NCI-H2227 treated with DMSO at 0.1 percent for 48 hours (cell line): ENCODE results near the gene CPHXL2.

ENCODE experiments used
- DNase-seq: peaks from one replicate; lab custom pipeline; 2025; lab: John Stamatoyannopoulos, UW

The CPHXL2 gene

DNA sequence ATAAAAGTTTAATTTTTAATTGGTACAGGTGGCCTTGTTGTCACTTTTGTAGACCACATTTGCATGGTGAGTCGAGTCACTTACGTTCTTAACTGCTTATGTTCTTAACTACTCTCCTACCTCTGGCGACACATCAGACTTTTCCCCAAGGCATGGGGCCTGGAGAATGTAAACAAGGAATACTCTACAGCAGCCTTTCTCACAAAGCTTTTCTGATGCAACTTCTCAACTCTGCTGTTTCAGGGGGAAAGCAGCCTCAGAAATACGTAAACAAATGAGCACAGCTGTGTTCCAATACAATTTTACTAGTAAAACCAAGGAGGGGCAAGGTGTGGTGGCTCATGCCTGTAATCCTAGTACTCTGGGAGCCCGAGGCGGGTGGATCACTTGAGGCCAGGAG, 36.2 kb downstream of the CPHXL2 start:
- DNase-seq = no peak

- no peak for DNase-seq
These were observed 41.8 kb downstream of the CPHXL2 start for GRCh38 chr16:75635036-75635435.

- no peak for DNase-seq
These were observed 44.0 kb downstream of the CPHXL2 start for GRCh38 chr16:75632857-75633256.

DNA sequence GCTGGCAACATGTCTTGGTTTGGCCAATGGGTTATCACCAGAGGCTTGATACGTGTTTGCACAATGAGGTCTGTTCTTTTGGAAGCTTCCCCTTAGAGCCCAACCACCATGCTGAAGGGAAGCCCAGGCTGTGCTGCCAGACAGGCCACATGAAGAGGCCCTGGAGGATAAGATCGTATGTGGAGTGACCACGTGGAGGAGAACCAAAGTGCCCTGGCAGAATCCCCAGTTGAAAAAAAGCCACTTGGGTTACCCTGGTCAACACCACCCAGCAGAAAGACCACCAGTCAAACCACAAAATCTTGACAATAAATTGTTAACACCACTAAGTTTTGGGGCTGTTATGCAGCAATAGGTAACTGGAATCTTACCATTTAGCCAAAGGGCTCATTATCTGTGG, 46.8 kb downstream of the CPHXL2 start:
- no peak for DNase-seq

- DNase-seq = no peak
These were observed 47.7 kb downstream of the CPHXL2 start for GRCh38 chr16:75629132-75629531.

GRCh38 chr16:75628351-75628750, 48.5 kb downstream of the CPHXL2 start:
- DNase-seq = no peak

DNA sequence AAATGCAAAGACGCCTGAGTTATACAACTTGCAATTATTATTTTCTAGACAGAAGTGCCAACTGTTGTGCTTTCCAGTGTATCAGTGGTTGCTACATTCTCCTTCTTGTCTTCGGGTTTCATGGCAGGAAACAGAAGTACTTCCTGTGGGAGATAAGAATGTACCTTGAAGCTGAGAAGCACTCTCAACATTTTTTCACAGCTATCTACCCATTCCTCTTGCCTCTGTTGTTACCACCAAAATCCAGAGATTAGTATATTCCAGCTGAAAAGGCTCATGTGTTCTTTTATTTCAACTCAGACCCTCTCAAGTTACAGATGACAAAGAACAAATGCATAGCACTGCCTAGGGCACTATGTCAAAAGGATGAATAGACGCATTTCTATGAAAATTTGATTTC, 49.0 kb downstream of the CPHXL2 start:
- no peak for DNase-seq

DNA sequence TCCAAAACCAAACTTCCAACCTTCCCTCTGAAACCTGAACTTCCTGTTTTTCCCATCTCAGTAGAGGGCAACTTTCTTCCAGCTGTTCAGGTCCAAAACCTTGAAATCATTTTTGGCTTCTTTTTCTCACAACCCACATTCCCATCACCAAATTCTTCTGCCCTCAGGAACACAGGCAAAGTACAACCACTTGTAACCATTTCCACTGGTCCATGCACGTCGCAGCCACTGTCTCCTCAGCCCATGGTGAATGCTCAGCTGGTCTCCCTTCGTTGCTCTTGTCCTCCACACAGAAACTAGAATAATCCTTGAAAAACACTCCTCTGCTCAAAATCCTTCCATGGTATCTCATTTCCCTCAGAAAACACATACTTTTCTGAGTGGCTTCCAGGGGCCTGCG, 50.0 kb downstream of the CPHXL2 start:
- DNase-seq = no peak

DNA sequence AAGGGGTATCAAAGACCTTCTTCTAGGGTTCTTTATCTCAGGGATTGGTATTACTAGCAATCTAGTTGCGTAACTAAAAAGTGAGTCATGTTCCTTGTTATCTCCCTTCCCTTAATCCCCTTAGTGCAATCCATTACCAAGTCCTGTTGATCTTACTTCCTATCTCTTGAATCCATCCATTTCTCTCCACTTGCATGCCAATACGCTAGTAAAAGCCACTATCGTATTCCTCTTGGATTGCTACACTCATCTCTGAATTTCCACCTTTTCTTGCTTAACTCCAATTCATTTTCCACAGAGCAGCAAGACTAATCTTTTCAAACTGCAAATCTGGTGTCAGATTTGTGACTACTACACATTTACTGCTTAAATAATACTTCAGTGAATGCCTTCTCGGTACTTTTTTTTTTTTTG, 51.9 kb downstream of the CPHXL2 start:
- no peak for DNase-seq

GRCh38 chr16:75622761-75623605, 53.8 kb downstream of the CPHXL2 start, which contains the start of gene ADAT1:
ADAT1 (minus strand) TSS chr16:75623281; CDS start chr16:75620799, 2,482 bp downstream.
- DNase-seq = peak; percentile 84

DNA sequence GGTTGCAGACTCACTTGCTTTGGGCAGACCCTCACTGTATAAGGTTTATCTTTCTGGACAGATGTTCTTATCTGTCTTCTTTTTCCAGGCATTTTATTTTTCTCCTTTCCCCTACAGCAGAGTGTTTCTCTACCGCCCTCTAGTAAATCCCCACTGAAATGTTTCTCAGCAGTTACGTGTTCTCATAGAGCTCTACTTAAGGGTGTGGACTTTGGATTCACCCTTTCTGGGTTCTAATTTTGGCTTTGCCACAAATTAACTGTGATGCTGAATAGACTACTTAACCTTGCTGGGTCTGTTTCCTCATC, 55.7 kb downstream of the CPHXL2 start:
- DNase-seq = peak; percentile 25

DNA sequence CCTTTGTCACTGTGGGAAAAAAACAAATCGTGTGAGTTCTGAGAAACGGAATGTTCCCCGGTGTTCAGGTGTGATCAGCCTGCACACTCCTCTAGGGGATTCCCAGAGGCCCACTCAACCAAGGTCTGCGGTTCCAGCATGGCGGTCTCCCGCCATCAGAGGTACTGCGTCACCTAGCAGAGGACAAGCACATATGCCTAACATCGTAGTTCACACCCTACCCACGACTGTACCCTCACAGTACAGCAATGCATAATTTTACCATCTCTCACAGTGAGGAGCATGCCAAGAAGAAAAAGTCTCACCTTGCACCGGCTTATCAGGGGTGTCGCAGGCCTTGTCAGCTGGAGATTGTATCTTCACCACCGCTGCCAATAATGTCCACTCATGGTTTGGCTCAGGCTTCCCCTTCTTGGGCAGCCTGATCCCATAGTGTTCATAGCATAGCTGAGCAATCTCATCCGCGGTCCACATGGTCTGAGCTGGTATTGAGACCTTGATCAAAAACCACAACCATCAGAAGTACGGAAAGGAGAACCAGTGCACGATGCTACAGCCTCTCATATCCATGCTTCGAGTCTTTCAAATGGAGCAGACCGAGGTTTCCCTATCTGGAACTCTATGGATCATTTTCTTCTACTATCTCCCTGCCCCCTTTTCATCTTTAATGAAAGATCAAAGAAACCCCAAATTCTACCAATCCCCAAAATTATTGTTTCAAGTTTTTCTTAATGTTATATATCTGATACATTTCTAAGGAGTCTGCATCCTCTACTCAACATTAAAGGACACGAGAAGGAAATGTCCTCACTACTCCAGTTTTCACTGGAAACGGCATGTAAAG, 56.3 kb downstream of the CPHXL2 start:
- DNase-seq = no peak

DNA sequence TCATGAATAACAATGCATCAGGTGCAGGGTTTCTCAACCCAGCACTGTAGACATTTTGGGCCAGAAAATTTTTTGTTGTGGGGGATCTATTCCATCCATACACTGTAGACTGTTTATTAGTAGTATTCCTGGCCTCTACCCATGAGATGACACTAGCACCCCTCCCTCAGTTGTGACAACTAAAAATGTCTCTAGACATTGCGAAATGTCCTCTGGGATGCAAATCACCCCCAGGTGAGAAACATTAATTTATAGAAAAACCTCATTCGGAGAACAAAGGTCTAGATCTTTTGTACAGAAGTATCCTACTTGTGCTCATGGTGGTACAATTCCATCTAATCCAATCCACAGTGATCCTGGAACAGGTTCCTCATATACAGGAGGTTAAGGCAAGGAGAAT, 58.0 kb downstream of the CPHXL2 start:
- DNase-seq = no peak

GRCh38 chr16:75617121-75617520, 59.7 kb downstream of the CPHXL2 start:
- no peak for DNase-seq

DNA sequence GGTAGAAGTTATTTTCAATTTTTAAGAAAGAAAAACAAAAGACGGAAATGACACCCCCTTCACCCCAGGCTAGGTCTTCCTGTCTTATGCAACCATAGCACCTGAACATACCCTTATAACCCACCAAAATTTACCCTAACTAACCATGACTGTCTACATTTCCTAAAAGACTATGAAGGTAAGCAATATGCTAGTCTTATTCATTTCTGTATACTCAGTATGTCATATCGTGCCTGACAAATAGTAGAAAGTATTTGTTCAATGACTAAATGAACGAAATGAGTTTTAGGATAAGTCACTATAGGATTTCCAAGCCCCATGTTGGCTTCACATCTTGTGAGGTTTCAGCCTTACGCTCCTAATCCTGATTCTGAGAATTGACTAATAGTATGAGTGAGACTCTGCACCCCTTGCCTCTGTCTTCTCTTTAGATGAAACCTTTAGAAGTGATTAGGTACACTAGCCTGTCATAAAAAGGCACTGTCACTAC, 60.2 kb downstream of the CPHXL2 start:
- DNase-seq = no peak

DNA sequence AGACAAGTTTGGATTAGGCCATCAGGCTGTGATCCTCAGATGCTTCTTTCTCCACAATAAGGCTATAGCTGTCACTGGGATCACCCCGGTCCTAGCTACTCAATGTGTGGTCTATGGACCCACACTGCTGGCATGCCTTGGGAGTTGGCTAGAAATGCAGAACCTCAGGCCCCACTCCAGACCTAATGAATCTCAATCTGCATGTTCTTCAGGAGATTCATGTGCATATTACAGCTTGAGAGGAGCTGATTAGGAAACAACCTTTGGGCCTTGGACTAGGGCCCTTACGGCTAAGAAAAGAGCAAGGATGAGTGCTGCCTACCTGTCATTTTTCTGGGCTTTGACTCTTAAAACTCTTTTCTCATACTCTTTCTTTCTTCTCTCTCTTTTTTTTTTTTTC, 61.2 kb downstream of the CPHXL2 start:
- DNase-seq = no peak

- DNase-seq = no peak
These were observed 62.5 kb downstream of the CPHXL2 start for GRCh38 chr16:75614066-75614897.
